SK-N-SH (cell line): ENCODE results near the gene GPD2.

ENCODE experiments used
- ELF1 ChIP-seq: IDR thresholded peaks from 2 replicates; pipeline ENCODE4 v1.4.0; 2012
- EP300 ChIP-seq, 2 experiments: IDR thresholded peaks; 2 replicates each; pipeline versions ENCODE4 v1.4.0 to v1.6.1; 2012; ENCODE audit warnings: borderline replicate concordance in 1 of 2, low read depth in 1 of 2, low read length in 1 of 2
- NRF1 ChIP-seq: IDR thresholded peaks from 2 replicates; pipeline ENCODE4 v1.6.1; 2012; ENCODE audit warnings: low read depth, mild to moderate bottlenecking, low read length
- RAD21 ChIP-seq: IDR thresholded peaks from 2 replicates; pipeline ENCODE4 v1.6.1; 2012; ENCODE audit warnings: mild to moderate bottlenecking, low read length
- RCOR1 ChIP-seq: fragments of 150-350 bp; IDR thresholded peaks from 2 replicates; pipeline ENCODE4 v1.6.1; 2017; ENCODE audit warnings: antibody characterized with exemption, low read length
- SIN3A ChIP-seq: IDR thresholded peaks from 2 replicates; pipeline ENCODE4 v1.6.1; 2012; ENCODE audit warnings: low read depth, mild to moderate bottlenecking, low read length, moderate library complexity, borderline replicate concordance
- SMC3 ChIP-seq: IDR thresholded peaks from 2 replicates; pipeline ENCODE4 v1.6.1; 2012; ENCODE audit warnings: low read depth, low read length, improper control_type of control experiment
- TAF1 ChIP-seq: IDR thresholded peaks from 2 replicates; pipeline ENCODE4 v1.6.1; 2012; ENCODE audit warnings: low read depth, mild to moderate bottlenecking, low read length, moderate library complexity, borderline replicate concordance
- TF ChIP-seq, protein P1 (sequence below): fragments of 200-600 bp; sonication (generic); IDR thresholded peaks from 2 replicates; pipeline ENCODE4 v1.6.1; 2017; ENCODE audit warnings: antibody characterized with exemption, mild to moderate bottlenecking, moderate library complexity
- TF ChIP-seq, protein P2 (sequence below): IDR thresholded peaks from 2 replicates; pipeline ENCODE4 v1.6.1; 2012; ENCODE audit warnings: mild to moderate bottlenecking, low read depth, low read length, moderate library complexity

DNA sequence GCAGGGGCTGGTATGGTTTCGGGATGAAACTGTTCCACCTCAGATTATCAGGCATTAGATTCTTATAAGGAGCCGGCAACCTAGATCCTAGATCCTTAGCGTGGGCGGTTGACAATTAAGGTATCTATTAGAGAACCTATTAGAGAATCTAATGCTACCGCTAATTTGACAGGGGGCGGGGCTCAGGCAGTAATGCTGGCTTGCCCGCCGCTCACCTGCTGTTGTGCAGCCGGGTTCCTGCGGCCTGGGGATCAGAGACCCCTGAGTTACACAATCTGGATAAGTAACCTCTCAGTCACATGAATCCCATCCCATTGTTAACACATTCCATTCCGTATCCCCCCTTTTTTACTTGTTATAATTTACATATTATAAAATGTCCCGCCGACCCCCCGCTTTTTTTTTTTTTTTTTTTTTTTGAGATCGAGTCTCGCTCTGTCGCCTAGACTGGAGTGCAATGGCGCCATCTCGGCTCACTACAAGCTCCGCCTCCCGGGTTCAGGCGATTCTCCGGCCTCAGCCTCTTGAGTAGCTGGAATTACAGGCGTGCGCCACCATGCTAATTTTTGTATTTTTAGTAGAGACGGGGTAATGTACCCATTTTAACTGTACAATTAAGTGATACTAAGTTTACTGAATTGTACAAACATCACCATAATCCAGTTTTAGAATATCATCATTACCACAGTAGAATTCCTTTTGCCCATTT, 42.0 kb upstream of the GPD2 start:
- TF ChIP-seq, protein P1, sequence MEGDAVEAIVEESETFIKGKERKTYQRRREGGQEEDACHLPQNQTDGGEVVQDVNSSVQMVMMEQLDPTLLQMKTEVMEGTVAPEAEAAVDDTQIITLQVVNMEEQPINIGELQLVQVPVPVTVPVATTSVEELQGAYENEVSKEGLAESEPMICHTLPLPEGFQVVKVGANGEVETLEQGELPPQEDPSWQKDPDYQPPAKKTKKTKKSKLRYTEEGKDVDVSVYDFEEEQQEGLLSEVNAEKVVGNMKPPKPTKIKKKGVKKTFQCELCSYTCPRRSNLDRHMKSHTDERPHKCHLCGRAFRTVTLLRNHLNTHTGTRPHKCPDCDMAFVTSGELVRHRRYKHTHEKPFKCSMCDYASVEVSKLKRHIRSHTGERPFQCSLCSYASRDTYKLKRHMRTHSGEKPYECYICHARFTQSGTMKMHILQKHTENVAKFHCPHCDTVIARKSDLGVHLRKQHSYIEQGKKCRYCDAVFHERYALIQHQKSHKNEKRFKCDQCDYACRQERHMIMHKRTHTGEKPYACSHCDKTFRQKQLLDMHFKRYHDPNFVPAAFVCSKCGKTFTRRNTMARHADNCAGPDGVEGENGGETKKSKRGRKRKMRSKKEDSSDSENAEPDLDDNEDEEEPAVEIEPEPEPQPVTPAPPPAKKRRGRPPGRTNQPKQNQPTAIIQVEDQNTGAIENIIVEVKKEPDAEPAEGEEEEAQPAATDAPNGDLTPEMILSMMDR: no peak
- no peak for TF ChIP-seq RCOR1
- TF ChIP-seq ELF1: no peak
- no peak for TF ChIP-seq SIN3A
- TF ChIP-seq NRF1: no peak
- no peak for TF ChIP-seq RAD21
- TF ChIP-seq SMC3: no peak
- TF ChIP-seq, protein P2, sequence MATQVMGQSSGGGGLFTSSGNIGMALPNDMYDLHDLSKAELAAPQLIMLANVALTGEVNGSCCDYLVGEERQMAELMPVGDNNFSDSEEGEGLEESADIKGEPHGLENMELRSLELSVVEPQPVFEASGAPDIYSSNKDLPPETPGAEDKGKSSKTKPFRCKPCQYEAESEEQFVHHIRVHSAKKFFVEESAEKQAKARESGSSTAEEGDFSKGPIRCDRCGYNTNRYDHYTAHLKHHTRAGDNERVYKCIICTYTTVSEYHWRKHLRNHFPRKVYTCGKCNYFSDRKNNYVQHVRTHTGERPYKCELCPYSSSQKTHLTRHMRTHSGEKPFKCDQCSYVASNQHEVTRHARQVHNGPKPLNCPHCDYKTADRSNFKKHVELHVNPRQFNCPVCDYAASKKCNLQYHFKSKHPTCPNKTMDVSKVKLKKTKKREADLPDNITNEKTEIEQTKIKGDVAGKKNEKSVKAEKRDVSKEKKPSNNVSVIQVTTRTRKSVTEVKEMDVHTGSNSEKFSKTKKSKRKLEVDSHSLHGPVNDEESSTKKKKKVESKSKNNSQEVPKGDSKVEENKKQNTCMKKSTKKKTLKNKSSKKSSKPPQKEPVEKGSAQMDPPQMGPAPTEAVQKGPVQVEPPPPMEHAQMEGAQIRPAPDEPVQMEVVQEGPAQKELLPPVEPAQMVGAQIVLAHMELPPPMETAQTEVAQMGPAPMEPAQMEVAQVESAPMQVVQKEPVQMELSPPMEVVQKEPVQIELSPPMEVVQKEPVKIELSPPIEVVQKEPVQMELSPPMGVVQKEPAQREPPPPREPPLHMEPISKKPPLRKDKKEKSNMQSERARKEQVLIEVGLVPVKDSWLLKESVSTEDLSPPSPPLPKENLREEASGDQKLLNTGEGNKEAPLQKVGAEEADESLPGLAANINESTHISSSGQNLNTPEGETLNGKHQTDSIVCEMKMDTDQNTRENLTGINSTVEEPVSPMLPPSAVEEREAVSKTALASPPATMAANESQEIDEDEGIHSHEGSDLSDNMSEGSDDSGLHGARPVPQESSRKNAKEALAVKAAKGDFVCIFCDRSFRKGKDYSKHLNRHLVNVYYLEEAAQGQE: no peak
- TF ChIP-seq TAF1: no peak
- no peak for TF ChIP-seq EP300 (IDR thresholded peaks at IDR 0.05; ENCODE audit: borderline replicate concordance in 1 of 2, low read depth in 1 of 2, low read length in 1 of 2)
